Fibroblast of the aortic adventitia (primary cell): ENCODE data around the gene NR4A2. TPM values are rescaled to one million over a fixed set of nuclear protein-coding genes. Genes with fewer than 3 reads are reported as not detected.
"Not testable (repeated sequence)": the region's sequence is repeated elsewhere in the genome, so short reads cannot be mapped to it uniquely, and the experiment has no call there.

ENCODE experiments used
- DNase-seq: peaks from one replicate; pipeline ENCODE4 v3.0.0-alpha.2; 2010; ENCODE audit warnings: low read depth
- H3K4me3 ChIP-seq: 2 replicates; pipeline ENCODE4 v1.5.1; 2011; ENCODE audit warnings: low read depth, mild to moderate bottlenecking, control low read depth, low read length, moderate library complexity
- total RNA-seq: library from RNA; depleted of rRNA; stranded (reverse); fragments of >200 nt; gene quantifications from 2 replicates; pipeline ENCODE4 v1.2.3, GENCODE V29; 2012; ENCODE audit warnings: low replicate concordance
- TF ChIP-seq, protein P1 (sequence below): IDR thresholded peaks from 2 replicates; pipeline ENCODE4 v1.5.1; 2011; ENCODE audit warnings: mild to moderate bottlenecking, low read length, control low read depth, inconsistent platforms; ENCODE audit not compliant: insufficient read depth

The NR4A2 gene
- total RNA-seq, 1 donor = 0.81 TPM

GRCh38 chr2:156309917-156310316, 22.6 kb downstream of the NR4A2 start:
- no peak overlapping the region for H3K4me3 ChIP-seq
- no peak for DNase-seq
- TF ChIP-seq, protein P1, sequence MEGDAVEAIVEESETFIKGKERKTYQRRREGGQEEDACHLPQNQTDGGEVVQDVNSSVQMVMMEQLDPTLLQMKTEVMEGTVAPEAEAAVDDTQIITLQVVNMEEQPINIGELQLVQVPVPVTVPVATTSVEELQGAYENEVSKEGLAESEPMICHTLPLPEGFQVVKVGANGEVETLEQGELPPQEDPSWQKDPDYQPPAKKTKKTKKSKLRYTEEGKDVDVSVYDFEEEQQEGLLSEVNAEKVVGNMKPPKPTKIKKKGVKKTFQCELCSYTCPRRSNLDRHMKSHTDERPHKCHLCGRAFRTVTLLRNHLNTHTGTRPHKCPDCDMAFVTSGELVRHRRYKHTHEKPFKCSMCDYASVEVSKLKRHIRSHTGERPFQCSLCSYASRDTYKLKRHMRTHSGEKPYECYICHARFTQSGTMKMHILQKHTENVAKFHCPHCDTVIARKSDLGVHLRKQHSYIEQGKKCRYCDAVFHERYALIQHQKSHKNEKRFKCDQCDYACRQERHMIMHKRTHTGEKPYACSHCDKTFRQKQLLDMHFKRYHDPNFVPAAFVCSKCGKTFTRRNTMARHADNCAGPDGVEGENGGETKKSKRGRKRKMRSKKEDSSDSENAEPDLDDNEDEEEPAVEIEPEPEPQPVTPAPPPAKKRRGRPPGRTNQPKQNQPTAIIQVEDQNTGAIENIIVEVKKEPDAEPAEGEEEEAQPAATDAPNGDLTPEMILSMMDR = no peak

- TF ChIP-seq, protein P1 = no peak
- no peak overlapping the region for H3K4me3 ChIP-seq
- no peak for DNase-seq
Observed at GRCh38 chr2:156309167-156309566, 23.4 kb downstream of the NR4A2 start.

GRCh38 chr2:156306821-156307220, 25.7 kb downstream of the NR4A2 start:
- TF ChIP-seq, protein P1 = no peak
- DNase-seq = no peak
- H3K4me3 ChIP-seq = no peak overlapping the region

GRCh38 chr2:156305121-156305520, 27.4 kb downstream of the NR4A2 start:
- TF ChIP-seq, protein P1 = no peak
- no peak overlapping the region for H3K4me3 ChIP-seq
- no peak for DNase-seq

- DNase-seq = no peak
- no peak overlapping the region for H3K4me3 ChIP-seq
- TF ChIP-seq, protein P1 = no peak
Observed at GRCh38 chr2:156300337-156300736, 32.2 kb downstream of the NR4A2 start.

DNA sequence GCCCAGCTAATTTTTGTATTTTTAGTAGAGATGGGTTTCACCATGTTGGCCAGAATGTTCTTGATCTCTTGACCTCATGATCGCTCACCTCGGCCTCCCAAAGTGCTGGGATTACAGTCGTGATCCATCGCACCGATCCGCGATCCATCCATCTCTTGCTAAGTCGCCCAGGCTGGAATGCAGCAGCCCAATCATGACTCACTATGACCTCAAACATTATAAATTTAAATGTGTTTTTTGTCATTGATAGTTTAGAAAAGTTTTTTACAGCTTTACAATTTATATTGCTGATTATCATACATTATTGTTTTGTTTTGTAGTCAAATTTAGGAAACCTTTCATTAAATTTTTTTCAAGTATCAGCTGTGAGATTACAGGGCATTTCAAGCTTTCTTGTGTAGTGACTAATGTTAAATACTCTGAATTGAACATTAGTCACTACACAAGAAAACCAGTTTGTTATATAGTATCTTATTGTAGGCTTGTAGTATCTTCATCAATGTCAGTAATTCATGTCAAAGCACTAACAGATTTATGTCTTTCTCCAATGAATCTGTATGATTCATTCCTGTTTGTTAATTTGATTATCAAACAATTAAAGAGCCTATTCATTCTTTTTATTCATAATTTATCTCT, 37.5 kb downstream of the NR4A2 start:
- TF ChIP-seq, protein P1 = no peak
- H3K4me3 ChIP-seq = no peak overlapping the region
- DNase-seq = no peak

DNA sequence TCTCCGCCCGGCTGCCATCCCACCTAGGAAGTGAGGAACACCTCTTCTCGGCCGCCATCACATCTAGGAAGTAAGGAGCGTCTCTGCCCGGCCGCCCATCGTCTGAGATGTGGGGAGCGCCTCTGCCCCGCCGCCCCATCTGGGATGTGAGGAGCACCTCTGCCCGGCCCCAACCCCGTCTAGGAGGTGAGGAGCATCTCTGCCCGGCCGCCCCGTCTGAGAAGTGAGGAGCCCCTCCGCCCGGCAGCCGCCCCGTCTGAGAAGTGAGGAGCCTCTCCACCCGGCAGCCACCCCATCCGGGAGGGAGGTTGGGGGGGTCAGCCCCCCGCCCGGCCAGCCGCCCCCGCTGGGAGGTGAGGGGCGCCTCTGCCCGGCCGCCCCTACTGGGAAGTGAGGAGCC, 39.1 kb downstream of the NR4A2 start:
- not testable (repeated sequence) for H3K4me3 ChIP-seq, DNase-seq
